Epithelial cell of proximal tubule (primary cell): Measurements from ENCODE around the gene HMX2. TPM values are rescaled to one million over a fixed set of nuclear protein-coding genes. Genes with fewer than 3 reads are reported as not detected.

Source experiments
- DNase-seq: peaks from one replicate; pipeline ENCODE4 v3.0.0-alpha.2; 2011; ENCODE audit warnings: low read depth
- H3K4me3 ChIP-seq: 2 replicates; pipeline ENCODE4 v1.5.1; 2011; ENCODE audit warnings: low read depth, mild to moderate bottlenecking, low read length
- CTCF ChIP-seq: conservative IDR thresholded peaks from 2 replicates; pipeline ENCODE4 v1.5.1; 2012; ENCODE audit warnings: low read depth, mild to moderate bottlenecking, low read length
- total RNA-seq: library from RNA; depleted of rRNA; stranded (reverse); fragments of >200 nt; gene quantifications from 2 replicates; pipeline ENCODE4 v1.2.3, GENCODE V29; 2015

The HMX2 gene
- total RNA-seq, 1 donor from 2014 or later, result not detected

GRCh38 chr10:123117644-123118417, 30.1 kb upstream of the HMX2 start:
- TF ChIP-seq CTCF, result peak; percentile 9
- no peak for DNase-seq
- H3K4me3 ChIP-seq, result no peak overlapping the region

DNA sequence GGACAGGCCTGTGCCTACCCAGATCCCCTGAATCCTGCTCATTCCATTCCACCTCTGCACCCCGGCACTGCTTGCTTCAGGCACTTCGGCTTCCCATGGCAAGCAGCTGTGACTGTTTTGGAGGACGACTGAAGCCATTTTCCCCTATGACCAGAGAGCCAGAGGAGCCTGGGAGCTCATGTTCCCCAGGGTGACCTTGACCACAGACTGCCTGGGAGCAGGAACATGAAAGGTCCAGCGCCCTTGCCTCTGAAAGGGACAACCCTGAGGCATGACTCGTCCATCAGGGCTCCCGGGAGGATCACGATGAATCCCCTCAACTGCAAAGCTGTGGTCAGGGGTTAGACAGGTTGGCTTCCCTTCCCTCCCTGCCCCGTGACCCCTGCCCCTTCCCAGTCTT, 28.9 kb upstream of the HMX2 start:
- no peak overlapping the region for H3K4me3 ChIP-seq
- no peak for DNase-seq
- TF ChIP-seq CTCF, result no peak

GRCh38 chr10:123126246-123126645, 21.7 kb upstream of the HMX2 start:
- no peak overlapping the region for H3K4me3 ChIP-seq
- no peak for TF ChIP-seq CTCF
- DNase-seq, result no peak

DNA sequence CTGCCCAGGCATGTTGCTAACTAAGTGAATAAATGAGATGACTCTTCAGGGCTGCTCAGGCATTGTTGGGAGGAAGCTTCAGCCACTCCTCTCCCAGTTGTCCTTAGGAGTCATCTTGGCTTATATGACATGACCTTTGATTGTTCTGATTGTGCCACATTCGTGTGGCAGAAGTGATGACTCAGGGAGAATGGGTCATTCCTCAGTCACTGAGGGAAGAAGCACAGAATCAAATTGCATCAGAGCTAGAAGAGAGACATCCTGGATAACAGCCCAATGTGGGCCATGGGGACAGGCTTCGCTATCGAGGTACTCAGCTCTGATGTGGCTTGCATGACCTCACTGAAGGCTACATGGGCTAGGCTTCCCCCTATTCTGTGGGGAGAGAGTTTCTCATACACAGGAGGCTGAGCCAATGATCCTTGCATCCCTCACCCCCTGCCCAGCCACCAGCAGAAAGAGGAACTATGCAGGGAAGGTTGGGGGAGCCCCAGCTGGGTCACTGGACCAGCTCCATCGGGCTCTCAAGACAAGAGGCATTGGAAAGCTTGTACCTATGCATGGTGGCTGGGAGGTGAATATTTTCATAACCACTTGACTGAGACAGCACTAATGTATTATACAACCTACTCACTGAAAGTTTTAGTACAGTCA, 18.2 kb upstream of the HMX2 start:
- H3K4me3 ChIP-seq, result no peak overlapping the region
- TF ChIP-seq CTCF, result no peak
- no peak for DNase-seq

DNA sequence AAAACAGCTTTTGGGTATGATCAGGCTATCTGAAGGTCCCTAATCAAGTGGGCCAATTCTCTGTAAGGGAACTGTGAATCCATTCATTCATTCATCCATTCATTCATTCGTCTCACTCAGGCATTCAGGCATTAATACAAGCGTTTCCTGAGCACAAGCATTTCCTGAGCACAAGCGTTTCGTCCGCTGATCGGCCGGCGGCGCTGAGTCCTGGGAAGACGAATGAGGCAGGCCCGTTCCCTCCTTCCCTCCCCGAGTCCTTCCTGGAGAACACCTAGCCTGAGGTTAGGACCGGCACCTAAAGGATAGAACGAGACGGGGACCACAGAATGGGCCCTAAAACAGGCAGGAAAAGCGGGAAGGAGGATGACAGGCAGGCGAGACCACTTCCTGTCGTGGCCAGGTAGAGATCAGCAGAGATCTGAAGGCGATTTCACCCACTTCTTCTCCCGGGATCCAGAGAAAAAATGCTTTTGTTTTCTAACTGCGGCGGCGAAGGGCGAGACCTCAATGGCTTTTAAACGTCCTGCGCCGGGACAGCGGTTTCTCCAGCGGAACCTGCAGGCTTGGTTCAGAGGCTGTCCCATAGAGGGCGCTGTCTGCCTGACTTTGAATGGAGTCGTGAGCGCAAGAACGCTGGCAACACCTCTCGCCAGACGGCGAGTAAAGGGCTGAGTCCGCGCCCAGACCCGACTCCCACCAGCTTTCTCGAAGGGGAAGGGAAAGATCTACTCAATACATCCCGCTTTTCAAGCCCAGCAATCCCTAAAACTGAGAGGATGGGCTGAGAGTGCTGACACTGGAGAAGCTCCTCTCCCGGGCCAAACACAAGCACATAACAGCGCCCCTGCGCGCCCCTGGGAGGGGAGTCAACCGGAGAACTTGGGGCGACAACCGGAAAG, 15.1 kb upstream of the HMX2 start:
- peak; percentile 31 for DNase-seq

More for the DNA sequence above, 15.1 kb upstream of the HMX2 start:
- peak; percentile 93 for TF ChIP-seq CTCF
- H3K4me3 ChIP-seq, result peak overlapping the region; percentile 49
